Chondrocyte (in vitro differentiated cells): Measurements from ENCODE around the gene SNX25. TPM values are rescaled to one million over a fixed set of nuclear protein-coding genes. Genes with fewer than 3 reads are reported as not detected.

Experiments used
- DNase-seq: peaks from one replicate; pipeline ENCODE4 v3.0.0; 2021; ENCODE audit warnings: mixed read lengths, low spot score
- H3K27ac Mint-ChIP-seq: one replicate; pipeline ENCODE4 v1.8.0; 2021; ENCODE audit warnings: mild to moderate bottlenecking, moderate library complexity, mixed read lengths; ENCODE audit not compliant: unreplicated experiment
- H3K27me3 Mint-ChIP-seq: 2 replicates; pipeline ENCODE4 v1.8.0; 2021; ENCODE audit warnings: low read depth, mixed read lengths
- H3K36me3 Mint-ChIP-seq: 2 replicates; pipeline ENCODE4 v1.8.0; 2021; ENCODE audit warnings: low read depth, mixed read lengths
- H3K4me1 Mint-ChIP-seq: 2 replicates; pipeline ENCODE4 v1.8.0; 2021; ENCODE audit warnings: low read depth, mild to moderate bottlenecking, mixed read lengths
- H3K4me3 Mint-ChIP-seq: one replicate; pipeline ENCODE4 v1.8.0; 2021; ENCODE audit warnings: mild to moderate bottlenecking, moderate library complexity, mixed read lengths; ENCODE audit not compliant: unreplicated experiment
- H3K9me3 Mint-ChIP-seq: 2 replicates; pipeline ENCODE4 v1.8.0; 2021; ENCODE audit warnings: low read depth, mixed read lengths
- CTCF ChIP-seq: fragments of 200-600 bp; sonication (generic); IDR thresholded peaks from 2 replicates; pipeline ENCODE4 v1.5.0; 2021; ENCODE audit warnings: antibody characterized with exemption, mild to moderate bottlenecking, moderate library complexity
- total RNA-seq: library from RNA; stranded (reverse); gene quantifications from 3 replicates; pipeline ENCODE4 v1.2.1, GENCODE V29; 2021

Gene SNX25
- total RNA-seq, 1 donor from 2014 or later, result 53.6 TPM

GRCh38 chr4:185374027-185374426, 164.6 kb downstream of the SNX25 start:
- no peak for DNase-seq
- no peak for TF ChIP-seq CTCF
- Mint-ChIP-seq H3K27me3 (no peaks in the 10 kb centered on the region), H3K36me3 (peaks cover 33% of the 10 kb centered on the region), H3K9me3 (peaks cover 3% of the 10 kb centered on the region), H3K27ac (no peak overlapping the region), H3K4me1 (peaks cover 9% of the 10 kb centered on the region), H3K4me3 (no peak overlapping the region)

DNA sequence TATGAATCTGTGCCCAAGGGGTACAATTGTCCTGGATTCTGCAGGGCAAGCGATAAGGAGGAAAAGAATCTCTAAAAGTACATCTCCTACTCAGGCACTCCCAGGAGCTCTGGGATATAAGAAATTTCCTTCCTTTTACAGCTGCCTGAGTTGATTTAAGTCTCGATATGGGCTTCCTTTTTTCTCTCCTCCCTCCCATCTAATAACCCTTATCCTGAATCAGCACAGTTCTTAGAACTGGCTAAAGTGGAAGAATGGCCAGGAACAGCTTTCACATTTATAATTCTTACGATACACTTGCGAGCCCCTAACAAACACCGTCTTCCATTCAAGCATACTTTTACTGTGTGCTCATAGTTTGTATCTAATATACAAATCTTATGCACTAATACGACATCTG, 165.2 kb downstream of the SNX25 start:
- Mint-ChIP-seq H3K9me3 (peaks cover 3% of the 10 kb centered on the region), H3K4me3 (no peak overlapping the region), H3K36me3 (peaks cover 35% of the 10 kb centered on the region), H3K27me3 (no peaks in the 10 kb centered on the region), H3K27ac (no peak overlapping the region), H3K4me1 (peaks cover 5% of the 10 kb centered on the region)
- no peak for TF ChIP-seq CTCF
- no peak for DNase-seq

- no peak for DNase-seq
- no peak for TF ChIP-seq CTCF
- H3K27ac Mint-ChIP-seq, result no peak overlapping the region
- H3K4me3 Mint-ChIP-seq, result no peak overlapping the region
- no peaks in the 10 kb centered on the region for H3K27me3 Mint-ChIP-seq
- H3K9me3 Mint-ChIP-seq, result peaks cover 14% of the 10 kb centered on the region
- peaks cover 38% of the 10 kb centered on the region for H3K36me3 Mint-ChIP-seq
- peaks cover 2% of the 10 kb centered on the region for H3K4me1 Mint-ChIP-seq
These were observed 168.9 kb downstream of the SNX25 start for GRCh38 chr4:185378264-185378663.

DNA sequence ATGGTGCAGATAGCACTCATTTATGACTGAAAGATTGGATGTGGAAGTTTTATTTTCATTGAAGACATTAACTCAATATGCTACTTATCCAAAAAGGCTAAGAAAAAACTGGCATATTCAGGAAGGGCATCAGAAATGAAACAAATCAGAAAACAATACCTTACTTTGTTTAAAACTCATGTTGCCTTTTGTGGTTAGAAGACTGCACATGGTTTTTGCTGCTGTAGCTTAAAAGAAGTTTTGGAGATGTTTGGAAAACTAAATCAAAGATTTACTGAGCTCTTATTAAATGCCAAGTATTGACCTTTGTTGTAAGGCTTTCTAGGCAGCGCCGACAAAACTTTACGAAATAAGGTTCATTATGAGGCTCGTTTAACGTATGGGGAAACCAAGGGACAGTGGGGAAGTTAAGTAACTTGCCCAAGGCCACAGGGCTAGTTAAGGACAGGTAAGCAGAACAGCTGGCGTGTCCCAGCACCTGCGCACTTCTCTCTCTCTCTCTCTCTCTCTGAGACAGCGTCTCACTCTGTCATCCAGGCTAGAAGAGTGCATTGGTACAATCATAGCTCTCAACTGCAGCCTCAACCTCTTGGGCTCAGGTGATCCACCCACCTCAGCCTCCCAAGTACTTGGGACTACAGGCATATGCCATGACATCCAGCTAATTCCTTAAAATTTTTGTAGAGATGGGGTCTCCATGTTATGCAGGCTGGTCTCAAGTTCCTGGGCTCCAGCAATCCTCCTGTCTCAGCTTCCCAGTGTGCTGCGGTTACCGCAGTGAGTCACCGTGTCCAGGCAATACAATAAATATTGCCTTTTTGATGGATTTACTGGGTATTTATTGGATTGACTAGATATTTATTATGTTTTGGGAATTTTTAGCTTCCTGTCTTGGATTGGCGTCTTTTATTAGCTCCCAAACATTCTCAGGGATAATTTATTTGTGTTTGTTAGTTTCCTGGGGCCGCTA, 170.2 kb downstream of the SNX25 start:
- TF ChIP-seq CTCF, result no peak
- no peak overlapping the region for H3K4me3 Mint-ChIP-seq
- H3K27me3 Mint-ChIP-seq, result no peaks in the 10 kb centered on the region
- no peak for DNase-seq
- peaks cover 12% of the 10 kb centered on the region for H3K4me1 Mint-ChIP-seq
- H3K27ac Mint-ChIP-seq, result no peak overlapping the region
- H3K9me3 Mint-ChIP-seq, result peaks cover 14% of the 10 kb centered on the region
- peaks cover 38% of the 10 kb centered on the region for H3K36me3 Mint-ChIP-seq

DNA sequence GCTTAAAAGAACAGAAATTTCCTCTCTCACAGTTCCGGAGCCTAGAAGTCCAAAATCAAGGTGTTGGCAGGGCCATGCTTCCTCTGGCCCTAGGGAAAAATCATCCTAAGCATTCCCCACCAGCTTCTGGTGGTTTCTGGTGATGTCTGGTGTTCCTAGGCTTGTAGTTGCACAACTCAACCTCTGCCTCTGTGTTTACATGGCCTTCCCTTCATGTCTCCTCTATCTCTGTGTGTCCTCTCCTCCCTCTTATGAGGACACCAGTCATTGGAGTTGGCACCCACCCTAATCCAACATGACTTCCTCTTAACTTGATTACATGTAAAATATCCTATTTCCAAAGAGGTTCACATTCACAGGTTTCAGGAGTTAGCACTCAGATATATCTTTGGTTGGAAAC, 170.9 kb downstream of the SNX25 start:
- Mint-ChIP-seq H3K4me1 (peaks cover 20% of the 10 kb centered on the region), H3K4me3 (no peak overlapping the region), H3K27ac (no peak overlapping the region), H3K27me3 (no peaks in the 10 kb centered on the region), H3K9me3 (peaks cover 14% of the 10 kb centered on the region), H3K36me3 (peaks cover 35% of the 10 kb centered on the region)
- no peak for TF ChIP-seq CTCF
- DNase-seq, result no peak
